GM12872 (cell line): Measurements from ENCODE around the gene TMEM165.

Experiments
- CTCF ChIP-seq: IDR thresholded peaks from 3 replicates; pipeline ENCODE4 v1.5.1; 2011; ENCODE audit warnings: low read depth, mild to moderate bottlenecking, low read length, moderate library complexity; ENCODE audit not compliant: insufficient read depth

Gene TMEM165

GRCh38 chr4:55373461-55373860 is 22.3 kb upstream of the TMEM165 start:
- no peak for TF ChIP-seq CTCF

DNA sequence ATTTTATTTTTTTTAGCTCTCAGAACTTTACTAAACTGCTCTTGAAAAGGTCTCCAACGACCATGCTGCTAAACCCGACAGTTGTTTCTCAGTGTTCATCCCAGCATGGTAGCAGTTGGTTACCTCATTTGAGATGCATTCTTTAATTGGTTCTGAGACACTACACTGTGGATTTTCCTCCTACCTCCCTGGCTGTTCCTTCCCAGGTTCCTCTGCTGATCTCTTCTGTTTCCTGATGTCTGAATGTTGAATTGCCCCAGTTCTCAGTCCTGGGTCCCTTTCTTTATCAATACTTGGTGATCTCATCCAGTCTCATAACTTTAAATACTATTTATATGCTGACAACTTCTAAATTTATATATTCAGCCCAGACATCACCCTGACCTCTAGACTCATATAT is 19.1 kb upstream of the TMEM165 start:
- TF ChIP-seq CTCF, result no peak

DNA sequence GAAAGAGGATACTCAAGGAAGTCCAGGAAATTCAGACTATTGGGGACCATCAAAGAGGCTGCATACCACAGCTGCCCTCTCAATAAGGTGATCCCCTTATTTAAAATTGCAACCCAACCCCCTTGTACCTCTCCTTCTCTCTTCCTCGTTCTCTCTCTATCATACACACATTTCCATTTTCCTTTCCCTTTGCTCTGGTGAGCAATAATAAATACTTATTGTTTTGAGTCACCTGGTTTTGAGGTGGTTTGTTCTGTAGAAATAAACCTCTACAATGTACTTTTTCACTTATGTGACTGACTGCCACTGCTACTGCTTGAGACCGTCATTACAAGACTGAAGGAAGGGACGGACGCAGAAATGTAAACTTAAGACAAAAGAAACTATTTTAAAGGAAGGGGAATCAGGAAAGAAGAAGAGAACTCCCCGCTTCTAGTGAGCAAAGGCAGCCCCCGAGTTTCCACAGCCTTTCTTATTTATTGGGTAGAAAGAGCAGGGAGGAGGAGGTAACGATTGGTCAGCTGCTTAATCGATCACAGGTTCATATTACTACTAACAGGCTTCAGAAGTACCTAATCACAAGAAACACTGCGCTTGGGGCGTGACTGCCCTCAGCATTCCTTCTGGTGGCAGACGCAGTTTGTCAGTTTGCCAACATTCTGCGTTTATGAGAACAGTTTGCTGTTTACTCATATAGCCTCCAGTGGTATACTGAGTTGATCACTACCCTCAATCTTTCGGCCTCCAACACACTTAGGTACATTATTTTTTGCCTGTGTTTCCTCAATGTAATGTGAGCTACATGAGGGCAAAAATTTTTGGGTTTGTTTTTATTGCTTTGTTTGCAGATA is 16.9 kb upstream of the TMEM165 start:
- no peak for TF ChIP-seq CTCF

DNA sequence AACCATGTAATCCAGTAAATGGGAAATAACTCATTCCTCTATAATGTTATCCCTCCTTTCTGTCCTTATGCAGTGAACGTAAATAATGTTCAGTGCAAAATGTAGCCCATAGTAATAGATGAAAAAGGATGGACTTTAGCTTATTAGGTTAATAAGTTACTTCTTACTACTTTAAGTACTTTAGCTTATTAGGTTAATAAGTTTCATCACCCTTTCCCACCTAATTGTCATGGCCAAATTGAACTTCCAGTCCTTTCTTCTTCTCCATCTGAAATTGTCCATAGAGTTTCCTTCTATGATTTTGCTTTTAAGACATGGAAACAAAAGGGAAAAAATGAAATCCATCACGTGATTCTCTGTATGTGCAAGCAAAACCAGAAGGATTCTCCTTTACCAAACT is 15.2 kb upstream of the TMEM165 start:
- TF ChIP-seq CTCF, result no peak

- no peak for TF ChIP-seq CTCF
Measured at GRCh38 chr4:55381502-55381901, 14.3 kb upstream of the TMEM165 start.

DNA sequence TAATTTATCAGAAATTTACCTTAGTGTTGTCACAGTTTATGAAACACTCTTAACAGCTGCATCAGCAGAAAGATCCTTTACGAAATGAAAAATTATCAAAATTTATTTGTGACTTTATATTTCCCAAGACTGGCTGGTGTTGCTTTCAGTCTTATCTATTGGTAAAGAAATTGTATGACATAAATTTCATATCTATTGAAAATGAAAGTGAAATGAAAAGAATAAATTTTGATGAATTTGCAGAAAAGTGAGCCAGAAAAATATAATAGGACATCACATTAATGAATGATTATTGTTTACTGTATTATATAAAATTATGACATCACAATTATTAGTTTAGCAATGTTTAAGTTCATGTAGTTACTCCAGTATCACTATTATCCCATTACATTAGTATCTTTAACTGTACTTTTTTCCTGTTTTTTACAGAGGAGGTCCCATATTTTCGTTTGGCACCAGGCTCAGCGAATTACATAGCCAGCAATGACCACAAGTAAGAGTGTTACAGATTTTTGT is 13.2 kb upstream of the TMEM165 start:
- no peak for TF ChIP-seq CTCF

- TF ChIP-seq CTCF, result no peak
Measured at GRCh38 chr4:55385201-55385649, 10.5 kb upstream of the TMEM165 start.
